Activated effector memory CD4-positive, alpha-beta T cell treated with Interleukin-2 at 50 U/mL for 16 hours (primary cell): ENCODE measurements around the gene CHI3L2.

ENCODE experiments used
- DNase-seq: peaks from one replicate; pipeline ENCODE4 v3.0.0-alpha.2; 2020

CHI3L2 gene

GRCh38 chr1:111227434-111227833, at the start of gene CHI3L2:
TSS of gene CHI3L2 (plus strand) at chr1:111227713. CDS start at chr1:111227730, 17 bp downstream.
- no peak for DNase-seq

GRCh38 chr1:111179968-111180533, 47.5 kb upstream of the CHI3L2 start:
- DNase-seq: no peak

- no peak for DNase-seq
These were observed 45.5 kb upstream of the CHI3L2 start for GRCh38 chr1:111182052-111182451.

GRCh38 chr1:111183308-111184069, 44.0 kb upstream of the CHI3L2 start:
- no peak for DNase-seq

- DNase-seq: no peak
These were observed 42.9 kb upstream of the CHI3L2 start for GRCh38 chr1:111184663-111185062.

- no peak for DNase-seq
These were observed 36.5 kb upstream of the CHI3L2 start for GRCh38 chr1:111190931-111191451.

- DNase-seq: no peak
These were observed 36.0 kb upstream of the CHI3L2 start for GRCh38 chr1:111191496-111191895.

- DNase-seq: no peak
These were observed 35.4 kb upstream of the CHI3L2 start for GRCh38 chr1:111192074-111192473.

GRCh38 chr1:111192658-111193519, 34.6 kb upstream of the CHI3L2 start:
- DNase-seq: no peak

GRCh38 chr1:111193712-111194480, 33.6 kb upstream of the CHI3L2 start:
- no peak for DNase-seq

GRCh38 chr1:111195002-111195684, 32.4 kb upstream of the CHI3L2 start:
- DNase-seq: no peak

GRCh38 chr1:111196213-111196612, 31.3 kb upstream of the CHI3L2 start:
- no peak for DNase-seq

- peak; percentile 67 for DNase-seq
These were observed 29.8 kb upstream of the CHI3L2 start for GRCh38 chr1:111197598-111198284.

GRCh38 chr1:111198836-111199235, 28.7 kb upstream of the CHI3L2 start:
- no peak for DNase-seq

- no peak for DNase-seq
These were observed 28.2 kb upstream of the CHI3L2 start for GRCh38 chr1:111199329-111199728.

GRCh38 chr1:111199881-111200801, 27.4 kb upstream of the CHI3L2 start, which contains the start of gene DENND2D:
TSS of gene DENND2D (minus strand) at chr1:111200646. CDS start at chr1:111200459, 187 bp downstream.
- DNase-seq: peak; percentile 51

- DNase-seq: no peak
These were observed 26.7 kb upstream of the CHI3L2 start for GRCh38 chr1:111200802-111201161.

- DNase-seq: no peak
These were observed 26.0 kb upstream of the CHI3L2 start for GRCh38 chr1:111201275-111202090.

GRCh38 chr1:111202366-111202706, 25.2 kb upstream of the CHI3L2 start:
- DNase-seq: no peak
